Transverse colon (tissue), 4 donors: ENCODE data around the gene RAB27A.

ENCODE experiments used
- CTCF ChIP-seq, 5 experiments: fragments of 200-600 bp in 3 of 5; fragments of 450-650 bp in 2 of 5; sonication (generic) in 3 of 5; IDR thresholded peaks; 1 replicate in 2 of 5; 2 replicates in 3 of 5; pipeline ENCODE4 v1.5.1; 2016 to 2017; ENCODE audit warnings: antibody characterized with exemption in 5 of 5, inconsistent platforms in 3 of 5, mild to moderate bottlenecking in 2 of 5, moderate library complexity in 1 of 5
- POLR2A ChIP-seq: fragments of 450-650 bp; IDR thresholded peaks from one replicate; pipeline ENCODE4 v1.6.1; 2016; ENCODE audit warnings: antibody characterized with exemption, mild to moderate bottlenecking, moderate library complexity
- POLR2AphosphoS5 ChIP-seq, 3 donors: sonication (generic); formaldehyde crosslinking; IDR thresholded peaks; one replicate each; pipeline ENCODE4 v1.6.1; 2016; ENCODE audit warnings: antibody characterized with exemption in 3 of 3

- TF ChIP-seq CTCF (IDR thresholded peaks at IDR 0.05) (no peak), POLR2A (no peak), POLR2AphosphoS5 (IDR thresholded peaks at IDR 0.05) (no peak)
These were observed 32.9 kb upstream of the RAB27A start for GRCh38 chr15:55322467-55322866.
